ENCODE results near the gene ELP1. TPM values are rescaled to one million over a fixed set of nuclear protein-coding genes. Genes with fewer than 3 reads are reported as not detected.

Gene ELP1
- total RNA-seq, 2 donors from 2014 or later: 11.8 to 21.6 TPM

- DNase-seq: no peak
- Histone ChIP-seq H3K4me1 (no peaks in the 10 kb centered on the region), H3K9ac (ENCODE audit: low read depth in 2 of 2, low read length in 2 of 2) (no peak overlapping the region), H3K9me3 (no peaks in the 10 kb centered on the region), H3K27ac (no peak overlapping the region), H3K4me3 (no peak overlapping the region), H3K27me3 (no peaks in the 10 kb centered on the region), H3K36me3 (no peaks in the 10 kb centered on the region)
- intact Hi-C loops (cut with DNase I): no loop called here
- no peak for TF ChIP-seq CTCF (IDR thresholded peaks at IDR 0.05)
These were observed 26.4 kb upstream of the ELP1 start for GRCh38 chr9:108960331-108960730.

GRCh38 chr9:108956631-108957026 lies 22.7 kb upstream of the ELP1 start:
- TF ChIP-seq CTCF (IDR thresholded peaks at IDR 0.05): no peak
- no peaks in the 10 kb centered on the region for H3K9me3 ChIP-seq
- DNase-seq: no peak

GRCh38 chr9:108956022-108956630 lies 22.2 kb upstream of the ELP1 start:
- no peaks in the 10 kb centered on the region for H3K27me3 ChIP-seq
- no peak overlapping the region for H3K27ac ChIP-seq
- no peaks in the 10 kb centered on the region for H3K4me1 ChIP-seq
- intact Hi-C loops (cut with DNase I): no loop called here
- TF ChIP-seq CTCF (IDR thresholded peaks at IDR 0.05): no peak
- H3K36me3 ChIP-seq: no peaks in the 10 kb centered on the region
- no peak for DNase-seq
- no peaks in the 10 kb centered on the region for H3K9me3 ChIP-seq
- no peak overlapping the region for H3K9ac ChIP-seq (ENCODE audit: low read depth in 2 of 2, low read length in 2 of 2)
- H3K4me3 ChIP-seq: no peak overlapping the region

More at GRCh38 chr9:108956631-108957026, 22.7 kb upstream of the ELP1 start:
- Histone ChIP-seq H3K27ac (no peak overlapping the region), H3K9ac (ENCODE audit: low read depth in 2 of 2, low read length in 2 of 2) (no peak overlapping the region), H3K27me3 (no peaks in the 10 kb centered on the region), H3K36me3 (no peaks in the 10 kb centered on the region), H3K4me3 (no peak overlapping the region), H3K4me1 (no peaks in the 10 kb centered on the region)
- intact Hi-C loops (cut with DNase I): no loop called here

- H3K27ac ChIP-seq: no peak overlapping the region
- no peak overlapping the region for H3K9ac ChIP-seq (ENCODE audit: low read depth in 2 of 2, low read length in 2 of 2)
- no peaks in the 10 kb centered on the region for H3K4me1 ChIP-seq
- H3K27me3 ChIP-seq: no peaks in the 10 kb centered on the region
- no peaks in the 10 kb centered on the region for H3K9me3 ChIP-seq
- no peaks in the 10 kb centered on the region for H3K36me3 ChIP-seq
- no peak overlapping the region for H3K4me3 ChIP-seq
- no peak for DNase-seq
- TF ChIP-seq CTCF (IDR thresholded peaks at IDR 0.05): peak; percentile 54
- intact Hi-C loops (cut with DNase I): no loop called here
These were observed 20.2 kb upstream of the ELP1 start for GRCh38 chr9:108953983-108954574.

GRCh38 chr9:108951578-108951977 lies 17.7 kb upstream of the ELP1 start:
- intact Hi-C loops (cut with DNase I): no loop called here
- TF ChIP-seq CTCF (IDR thresholded peaks at IDR 0.05): no peak
- H3K27me3 ChIP-seq: no peaks in the 10 kb centered on the region
- no peaks in the 10 kb centered on the region for H3K9me3 ChIP-seq
- no peaks in the 10 kb centered on the region for H3K36me3 ChIP-seq
- DNase-seq: no peak
- no peak overlapping the region for H3K9ac ChIP-seq (ENCODE audit: low read depth in 2 of 2, low read length in 2 of 2)
- H3K27ac ChIP-seq: no peak overlapping the region
- H3K4me3 ChIP-seq: no peak overlapping the region
- no peaks in the 10 kb centered on the region for H3K4me1 ChIP-seq

Measured in colonic mucosa (tissue), 4 donors.